HG03521 (cell line): ENCODE results near the gene ENKD1.

ENCODE experiments used
- ATAC-seq: cut with Tn5 transposase; IDR thresholded peaks from one replicate; pipeline ENCODE4 v1.9.1; 2021; ENCODE audit warnings: mild to moderate bottlenecking, moderate library complexity; ENCODE audit not compliant: unreplicated experiment

The ENKD1 gene

GRCh38 chr16:67679935-67680897, 13.7 kb upstream of the ENKD1 start:
- ATAC-seq: no peak

GRCh38 chr16:67678354-67679023, 11.9 kb upstream of the ENKD1 start:
- ATAC-seq: no peak

- ATAC-seq: no peak
Measured at GRCh38 chr16:67677712-67678111, 11.2 kb upstream of the ENKD1 start.

- no peak for ATAC-seq
Measured at GRCh38 chr16:67676939-67677338, 10.4 kb upstream of the ENKD1 start.

- no peak for ATAC-seq
Measured at GRCh38 chr16:67676516-67676915, 10.0 kb upstream of the ENKD1 start.

- no peak for ATAC-seq
Measured at GRCh38 chr16:67675999-67676398, 9.4 kb upstream of the ENKD1 start.

- ATAC-seq: no peak
Measured at GRCh38 chr16:67675579-67675935, 9.0 kb upstream of the ENKD1 start.

GRCh38 chr16:67674851-67675578, 8.5 kb upstream of the ENKD1 start:
- ATAC-seq: no peak

- no peak for ATAC-seq
Measured at GRCh38 chr16:67673712-67674580, 7.4 kb upstream of the ENKD1 start.

GRCh38 chr16:67672739-67673662, 6.5 kb upstream of the ENKD1 start:
- no peak for ATAC-seq

GRCh38 chr16:67672306-67672705, 5.8 kb upstream of the ENKD1 start:
- ATAC-seq: no peak

- no peak for ATAC-seq
Measured at GRCh38 chr16:67669499-67670101, 3.0 kb upstream of the ENKD1 start.

- no peak for ATAC-seq
Measured at GRCh38 chr16:67668495-67669157, 2.1 kb upstream of the ENKD1 start.

- ATAC-seq: peak; percentile 53
Measured at GRCh38 chr16:67667817-67668494, 1.4 kb upstream of the ENKD1 start.

GRCh38 chr16:67667453-67667816, 885 bp upstream of the ENKD1 start:
- no peak for ATAC-seq

- ATAC-seq: no peak
Measured at GRCh38 chr16:67666032-67666551, 458 bp downstream of the ENKD1 start.

GRCh38 chr16:67665598-67665997, 952 bp downstream of the ENKD1 start:
- ATAC-seq: no peak

- no peak for ATAC-seq
Measured at GRCh38 chr16:67664871-67665270, 1.7 kb downstream of the ENKD1 start.
